GM23338 (cell line): ENCODE results near the gene THOP1.

Source experiments
- CTCF ChIP-seq, 2 experiments: fragments of 200-600 bp in 1 of 2; sonication (generic) in 1 of 2; conservative IDR thresholded peaks; 2 replicates each; pipeline versions ENCODE4 v1.5.1 to v1.6.1; 2016 to 2017; ENCODE audit warnings: antibody characterized with exemption in 2 of 2, low read depth in 2 of 2, mild to moderate bottlenecking in 2 of 2, moderate library complexity in 1 of 2
- EZH2 ChIP-seq: fragments of 200-600 bp; sonication (generic); IDR thresholded peaks from one replicate; pipeline ENCODE4 v1.8.0; 2017; ENCODE audit warnings: antibody characterized with exemption, mild to moderate bottlenecking, low read depth; ENCODE audit not compliant: unreplicated experiment
- EZH2phosphoT487 ChIP-seq: fragments of 200-600 bp; sonication (generic); IDR thresholded peaks from one replicate; pipeline ENCODE4 v1.8.1; 2018; ENCODE audit warnings: antibody characterized with exemption; ENCODE audit not compliant: unreplicated experiment
- POLR2AphosphoS5 ChIP-seq: IDR thresholded peaks from 2 replicates; pipeline ENCODE4 v1.6.1; 2016; ENCODE audit warnings: antibody characterized with exemption, low read depth

- TF ChIP-seq CTCF (conservative IDR thresholded peaks at IDR 0.05; ENCODE audit: low read depth in 2 of 2) = no peak
- no peak for TF ChIP-seq EZH2phosphoT487
- TF ChIP-seq POLR2AphosphoS5 = no peak
- TF ChIP-seq EZH2 = no peak
These were observed 38.3 kb downstream of the THOP1 start for GRCh38 chr19:2823646-2824045.
